HEK293 (cell line): Measurements from ENCODE around the gene DIDO1.

ENCODE experiments used
- HOXC10 ChIP-seq: sonication (generic); formaldehyde crosslinking; IDR thresholded peaks from 2 replicates; pipeline ENCODE4 v1.8.1; 2023; ENCODE audit warnings: mild to moderate bottlenecking, missing genetic modification reagents
- MZF1 ChIP-seq: fragments of 450-650 bp; formaldehyde crosslinking; IDR thresholded peaks from 2 replicates; pipeline ENCODE4 v1.5.1; 2017; ENCODE audit warnings: missing biosample characterization, missing genetic modification characterization, borderline replicate concordance
- ZBTB7A ChIP-seq: fragments of 450-650 bp; formaldehyde crosslinking; IDR thresholded peaks from 2 replicates; pipeline ENCODE4 v1.5.1; 2016; ENCODE audit warnings: low read depth, missing biosample characterization, missing genetic modification characterization
- ZFP3 ChIP-seq: fragments of 450-650 bp; formaldehyde crosslinking; IDR thresholded peaks from 2 replicates; pipeline ENCODE4 v1.5.1; 2016; ENCODE audit warnings: low read depth, missing biosample characterization, missing genetic modification characterization
- ZNF274 ChIP-seq, 2 experiments: fragments of 200-500 bp in 1 of 2; fragments of 450-650 bp in 1 of 2; sonication (Bioruptor generic) in 1 of 2; formaldehyde crosslinking in 1 of 2; IDR thresholded peaks; 2 replicates each; pipeline versions ENCODE4 v1.5.1 to v1.6.1; 2014 to 2016; ENCODE audit warnings: borderline replicate concordance in 1 of 2, inconsistent platforms in 1 of 2, low read length in 1 of 2, missing biosample characterization in 1 of 2, missing genetic modification characterization in 1 of 2
- TF ChIP-seq, protein P1 (sequence below): fragments of 450-650 bp; formaldehyde crosslinking; IDR thresholded peaks from 2 replicates; pipeline ENCODE4 v1.5.1; 2016; ENCODE audit warnings: missing biosample characterization, missing genetic modification characterization
- TF ChIP-seq, protein P2 (sequence below): fragments of 450-650 bp; formaldehyde crosslinking; IDR thresholded peaks from 2 replicates; pipeline ENCODE4 v1.5.1; 2017; ENCODE audit warnings: missing biosample characterization, mild to moderate bottlenecking, missing genetic modification characterization, moderate library complexity
- TF ChIP-seq, protein P3 (sequence below): fragments of 450-650 bp; formaldehyde crosslinking; IDR thresholded peaks from 2 replicates; pipeline ENCODE4 v1.5.1; 2016; ENCODE audit warnings: missing biosample characterization, missing genetic modification characterization, low read depth
- TF ChIP-seq, protein P4 (sequence below): fragments of 450-650 bp; formaldehyde crosslinking; IDR thresholded peaks from 2 replicates; pipeline ENCODE4 v1.5.1; 2016; ENCODE audit warnings: missing biosample characterization, missing genetic modification characterization
- TF ChIP-seq, protein P5 (sequence below): fragments of 450-650 bp; formaldehyde crosslinking; optimal IDR thresholded peaks from 2 replicates; pipeline ENCODE3; 2016; ENCODE audit warnings: missing biosample characterization, mild to moderate bottlenecking, missing genetic modification characterization
- TF ChIP-seq, protein P6 (sequence below): fragments of 450-650 bp; formaldehyde crosslinking; IDR thresholded peaks from 2 replicates; pipeline ENCODE4 v1.5.1; 2016; ENCODE audit warnings: missing biosample characterization, missing genetic modification characterization

DNA sequence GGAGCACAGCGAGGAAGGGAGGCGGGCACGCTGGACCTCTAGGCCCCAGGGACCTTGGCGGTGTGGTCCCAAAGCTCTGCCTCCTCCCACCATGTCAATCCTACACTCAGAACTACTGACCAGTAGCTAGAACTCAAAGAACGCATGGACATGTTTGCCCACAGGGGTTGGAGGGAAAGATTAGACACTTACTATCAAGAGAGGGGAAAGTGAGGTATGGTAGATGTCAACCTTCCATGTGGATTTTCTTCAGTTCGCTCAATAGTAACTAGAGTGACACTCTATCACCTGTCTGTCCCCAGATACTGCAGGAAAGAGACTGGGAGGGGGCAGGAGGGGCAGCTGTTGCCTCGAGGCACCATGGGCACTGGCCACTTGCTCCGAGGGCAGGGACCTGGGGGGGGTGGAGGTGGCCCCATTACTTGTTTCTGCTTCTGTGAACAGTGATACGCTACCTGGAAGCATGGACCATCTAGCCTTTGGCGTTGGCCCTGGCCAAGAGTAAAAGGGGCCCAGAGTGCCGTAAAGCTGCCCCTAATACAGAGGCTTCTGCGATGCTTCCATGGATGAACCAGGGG lies 912 bp upstream of the DIDO1 start:
- TF ChIP-seq, protein P1, sequence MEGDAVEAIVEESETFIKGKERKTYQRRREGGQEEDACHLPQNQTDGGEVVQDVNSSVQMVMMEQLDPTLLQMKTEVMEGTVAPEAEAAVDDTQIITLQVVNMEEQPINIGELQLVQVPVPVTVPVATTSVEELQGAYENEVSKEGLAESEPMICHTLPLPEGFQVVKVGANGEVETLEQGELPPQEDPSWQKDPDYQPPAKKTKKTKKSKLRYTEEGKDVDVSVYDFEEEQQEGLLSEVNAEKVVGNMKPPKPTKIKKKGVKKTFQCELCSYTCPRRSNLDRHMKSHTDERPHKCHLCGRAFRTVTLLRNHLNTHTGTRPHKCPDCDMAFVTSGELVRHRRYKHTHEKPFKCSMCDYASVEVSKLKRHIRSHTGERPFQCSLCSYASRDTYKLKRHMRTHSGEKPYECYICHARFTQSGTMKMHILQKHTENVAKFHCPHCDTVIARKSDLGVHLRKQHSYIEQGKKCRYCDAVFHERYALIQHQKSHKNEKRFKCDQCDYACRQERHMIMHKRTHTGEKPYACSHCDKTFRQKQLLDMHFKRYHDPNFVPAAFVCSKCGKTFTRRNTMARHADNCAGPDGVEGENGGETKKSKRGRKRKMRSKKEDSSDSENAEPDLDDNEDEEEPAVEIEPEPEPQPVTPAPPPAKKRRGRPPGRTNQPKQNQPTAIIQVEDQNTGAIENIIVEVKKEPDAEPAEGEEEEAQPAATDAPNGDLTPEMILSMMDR (tag by site-specific recombination) = no peak
- TF ChIP-seq ZBTB7A = no peak
- TF ChIP-seq ZFP3 (tag by site-specific recombination) = no peak
- TF ChIP-seq, protein P2, sequence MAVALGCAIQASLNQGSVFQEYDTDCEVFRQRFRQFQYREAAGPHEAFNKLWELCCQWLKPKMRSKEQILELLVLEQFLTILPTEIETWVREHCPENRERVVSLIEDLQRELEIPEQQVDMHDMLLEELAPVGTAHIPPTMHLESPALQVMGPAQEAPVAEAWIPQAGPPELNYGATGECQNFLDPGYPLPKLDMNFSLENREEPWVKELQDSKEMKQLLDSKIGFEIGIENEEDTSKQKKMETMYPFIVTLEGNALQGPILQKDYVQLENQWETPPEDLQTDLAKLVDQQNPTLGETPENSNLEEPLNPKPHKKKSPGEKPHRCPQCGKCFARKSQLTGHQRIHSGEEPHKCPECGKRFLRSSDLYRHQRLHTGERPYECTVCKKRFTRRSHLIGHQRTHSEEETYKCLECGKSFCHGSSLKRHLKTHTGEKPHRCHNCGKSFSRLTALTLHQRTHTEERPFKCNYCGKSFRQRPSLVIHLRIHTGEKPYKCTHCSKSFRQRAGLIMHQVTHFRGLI (tag by site-specific recombination) = no peak
- TF ChIP-seq, protein P3, sequence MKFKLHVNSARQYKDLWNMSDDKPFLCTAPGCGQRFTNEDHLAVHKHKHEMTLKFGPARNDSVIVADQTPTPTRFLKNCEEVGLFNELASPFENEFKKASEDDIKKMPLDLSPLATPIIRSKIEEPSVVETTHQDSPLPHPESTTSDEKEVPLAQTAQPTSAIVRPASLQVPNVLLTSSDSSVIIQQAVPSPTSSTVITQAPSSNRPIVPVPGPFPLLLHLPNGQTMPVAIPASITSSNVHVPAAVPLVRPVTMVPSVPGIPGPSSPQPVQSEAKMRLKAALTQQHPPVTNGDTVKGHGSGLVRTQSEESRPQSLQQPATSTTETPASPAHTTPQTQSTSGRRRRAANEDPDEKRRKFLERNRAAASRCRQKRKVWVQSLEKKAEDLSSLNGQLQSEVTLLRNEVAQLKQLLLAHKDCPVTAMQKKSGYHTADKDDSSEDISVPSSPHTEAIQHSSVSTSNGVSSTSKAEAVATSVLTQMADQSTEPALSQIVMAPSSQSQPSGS (tag by site-specific recombination) = no peak
- TF ChIP-seq, protein P4, sequence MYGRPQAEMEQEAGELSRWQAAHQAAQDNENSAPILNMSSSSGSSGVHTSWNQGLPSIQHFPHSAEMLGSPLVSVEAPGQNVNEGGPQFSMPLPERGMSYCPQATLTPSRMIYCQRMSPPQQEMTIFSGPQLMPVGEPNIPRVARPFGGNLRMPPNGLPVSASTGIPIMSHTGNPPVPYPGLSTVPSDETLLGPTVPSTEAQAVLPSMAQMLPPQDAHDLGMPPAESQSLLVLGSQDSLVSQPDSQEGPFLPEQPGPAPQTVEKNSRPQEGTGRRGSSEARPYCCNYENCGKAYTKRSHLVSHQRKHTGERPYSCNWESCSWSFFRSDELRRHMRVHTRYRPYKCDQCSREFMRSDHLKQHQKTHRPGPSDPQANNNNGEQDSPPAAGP (tag by site-specific recombination) = no peak
- TF ChIP-seq, protein P5, sequence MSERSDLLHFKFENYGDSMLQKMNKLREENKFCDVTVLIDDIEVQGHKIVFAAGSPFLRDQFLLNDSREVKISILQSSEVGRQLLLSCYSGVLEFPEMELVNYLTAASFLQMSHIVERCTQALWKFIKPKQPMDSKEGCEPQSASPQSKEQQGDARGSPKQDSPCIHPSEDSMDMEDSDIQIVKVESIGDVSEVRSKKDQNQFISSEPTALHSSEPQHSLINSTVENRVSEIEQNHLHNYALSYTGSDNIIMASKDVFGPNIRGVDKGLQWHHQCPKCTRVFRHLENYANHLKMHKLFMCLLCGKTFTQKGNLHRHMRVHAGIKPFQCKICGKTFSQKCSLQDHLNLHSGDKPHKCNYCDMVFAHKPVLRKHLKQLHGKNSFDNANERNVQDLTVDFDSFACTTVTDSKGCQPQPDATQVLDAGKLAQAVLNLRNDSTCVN (tag by site-specific recombination) = no peak
- no peak for TF ChIP-seq ZNF274 (IDR thresholded peaks at IDR 0.05; ENCODE audit: low read length)
- TF ChIP-seq ZNF274 (tag by site-specific recombination; IDR thresholded peaks at IDR 0.05; ENCODE audit: borderline replicate concordance) = no peak
- TF ChIP-seq HOXC10 (CRISPR knock-in tag) = no peak
- no peak for TF ChIP-seq MZF1 (tag by site-specific recombination)
- TF ChIP-seq, protein P6, sequence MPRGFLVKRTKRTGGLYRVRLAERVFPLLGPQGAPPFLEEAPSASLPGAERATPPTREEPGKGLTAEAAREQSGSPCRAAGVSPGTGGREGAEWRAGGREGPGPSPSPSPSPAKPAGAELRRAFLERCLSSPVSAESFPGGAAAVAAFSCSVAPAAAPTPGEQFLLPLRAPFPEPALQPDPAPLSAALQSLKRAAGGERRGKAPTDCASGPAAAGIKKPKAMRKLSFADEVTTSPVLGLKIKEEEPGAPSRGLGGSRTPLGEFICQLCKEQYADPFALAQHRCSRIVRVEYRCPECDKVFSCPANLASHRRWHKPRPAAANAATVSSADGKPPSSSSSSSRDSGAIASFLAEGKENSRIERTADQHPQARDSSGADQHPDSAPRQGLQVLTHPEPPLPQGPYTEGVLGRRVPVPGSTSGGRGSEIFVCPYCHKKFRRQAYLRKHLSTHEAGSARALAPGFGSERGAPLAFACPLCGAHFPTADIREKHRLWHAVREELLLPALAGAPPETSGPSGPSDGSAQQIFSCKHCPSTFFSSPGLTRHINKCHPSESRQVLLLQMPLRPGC = no peak
